Muscle of leg (tissue), 11 donors: ENCODE measurements around the gene EYA3. TPM values are rescaled to one million over a fixed set of nuclear protein-coding genes. Genes with fewer than 3 reads are reported as not detected.

Experiments used
- DNase-seq: peaks from one replicate; pipeline ENCODE4 v3.0.0; 2013
- H3K27ac ChIP-seq: one replicate; pipeline ENCODE4 v1.5.1; 2013; ENCODE audit warnings: mild to moderate bottlenecking, low read length, control low read depth
- H3K27me3 ChIP-seq: one replicate; pipeline ENCODE4 v1.6.1; 2013; ENCODE audit warnings: low read length; ENCODE audit not compliant: control insufficient read depth, insufficient read depth
- H3K36me3 ChIP-seq: one replicate; pipeline ENCODE4 v1.6.1; 2013; ENCODE audit warnings: low read length; ENCODE audit not compliant: control insufficient read depth, insufficient read depth
- H3K4me1 ChIP-seq: one replicate; pipeline ENCODE4 v1.6.1; 2013; ENCODE audit warnings: low read length; ENCODE audit not compliant: control insufficient read depth, insufficient read depth
- H3K4me3 ChIP-seq: one replicate; pipeline ENCODE4 v1.5.1; 2013; ENCODE audit warnings: low read length, control low read depth
- H3K9me3 ChIP-seq: replicated peaks from 2 replicates; pipeline ENCODE4 v1.6.1; 2013; ENCODE audit warnings: low read depth, low read length; ENCODE audit not compliant: control insufficient read depth
- WGBS: methylation state at CpG from one replicate; pipeline ENCODE4 v1.1.5; 2013; ENCODE audit warnings: missing lambda C conversion rate; ENCODE audit not compliant: insufficient coverage; 5-methylcytosine and 5-hydroxymethylcytosine counted together
- polyA plus RNA-seq, 8 donors: library from polyadenylated mRNA; unstranded; fragments of 120-200 nt; gene quantifications; one replicate each; pipeline versions ENCODE4 v1.2.1 to v1.2.3, GENCODE V29; 2013; ENCODE audit warnings: inconsistent platforms in 1 of 8, low replicate concordance in 1 of 8; ENCODE audit not compliant: insufficient read length in 8 of 8, insufficient read depth in 1 of 8
- total RNA-seq: library from RNA; stranded (reverse); fragments of 120-200 nt; gene quantifications from one replicate; pipeline ENCODE4 v1.2.4, GENCODE V29; 2013

EYA3 gene
- total and polyA plus RNA-seq, 9 donors: 14.0 to 20.2 (median 16.6) TPM

DNA sequence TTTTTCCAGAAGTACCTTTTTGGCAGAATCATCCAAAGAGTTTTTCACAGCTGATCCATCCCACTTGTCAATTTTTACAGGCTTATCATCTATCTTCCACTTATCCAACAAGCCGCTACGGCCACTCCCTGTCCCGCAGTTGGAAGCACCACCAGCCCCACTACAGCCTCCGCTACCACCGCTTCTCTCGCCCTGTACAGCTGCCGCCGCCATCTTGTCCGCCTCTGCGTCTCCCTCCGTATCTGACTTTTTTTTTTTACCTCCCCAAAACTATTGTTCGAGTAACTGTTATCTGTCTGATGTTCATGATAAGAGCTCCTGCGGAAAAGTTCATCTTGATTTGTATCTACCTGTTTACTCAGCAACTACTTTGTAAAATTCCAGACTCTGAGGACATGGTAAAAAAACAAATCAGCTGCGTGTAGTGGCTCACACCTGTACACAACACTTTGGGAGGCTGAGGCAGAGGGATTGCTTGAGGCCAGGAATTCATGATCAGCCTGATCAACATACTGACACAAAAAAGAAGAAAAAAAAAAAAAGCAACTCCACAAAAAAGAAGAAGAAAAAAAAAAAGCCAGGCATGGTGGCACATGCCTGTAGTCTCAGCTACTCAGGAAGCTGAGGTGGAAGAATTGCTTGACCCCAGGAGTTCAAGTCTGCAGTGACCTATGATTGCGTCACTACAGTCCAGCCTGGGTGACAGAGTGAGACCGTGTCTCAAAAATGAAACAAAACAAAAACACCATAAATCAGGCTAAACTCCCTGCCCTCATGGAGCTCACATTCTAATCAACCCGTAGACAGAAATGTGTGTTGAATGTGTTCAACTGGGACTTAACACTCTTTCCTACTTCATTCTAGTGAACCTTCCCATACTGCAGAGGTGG, 8.0 kb upstream of the EYA3 start:
- peaks cover 6% of the 10 kb centered on the region for H3K4me1 ChIP-seq
- H3K27ac ChIP-seq: no peak overlapping the region
- WGBS: 92% methylated on average over 7 of the region's 17 CpGs
- no peaks in the 10 kb centered on the region for H3K9me3 ChIP-seq
- H3K27me3 ChIP-seq: no peaks in the 10 kb centered on the region
- no peaks in the 10 kb centered on the region for H3K36me3 ChIP-seq
- no peak for DNase-seq
- H3K4me3 ChIP-seq: no peak overlapping the region

GRCh38 chr1:28091043-28091781, 2.8 kb upstream of the EYA3 start:
- Histone ChIP-seq H3K4me3 (no peak overlapping the region), H3K27me3 (no peaks in the 10 kb centered on the region), H3K36me3 (peaks cover 2% of the 10 kb centered on the region), H3K27ac (no peak overlapping the region), H3K4me1 (peaks cover 7% of the 10 kb centered on the region), H3K9me3 (no peaks in the 10 kb centered on the region)
- 36% methylated on average over 1 of the region's 6 CpGs for WGBS
- peak; percentile 48 for DNase-seq

GRCh38 chr1:28087614-28088167, 719 bp downstream of the EYA3 start:
- 3% methylated on average over 13 of the region's 16 CpGs for WGBS
- H3K9me3 ChIP-seq: no peaks in the 10 kb centered on the region
- no peaks in the 10 kb centered on the region for H3K27me3 ChIP-seq
- peaks cover 7% of the 10 kb centered on the region for H3K4me1 ChIP-seq
- peak overlapping the region; percentile 95 for H3K27ac ChIP-seq
- DNase-seq: peak; percentile 26
- H3K4me3 ChIP-seq: peak overlapping the region; percentile 83
- H3K36me3 ChIP-seq: peaks cover 2% of the 10 kb centered on the region

DNA sequence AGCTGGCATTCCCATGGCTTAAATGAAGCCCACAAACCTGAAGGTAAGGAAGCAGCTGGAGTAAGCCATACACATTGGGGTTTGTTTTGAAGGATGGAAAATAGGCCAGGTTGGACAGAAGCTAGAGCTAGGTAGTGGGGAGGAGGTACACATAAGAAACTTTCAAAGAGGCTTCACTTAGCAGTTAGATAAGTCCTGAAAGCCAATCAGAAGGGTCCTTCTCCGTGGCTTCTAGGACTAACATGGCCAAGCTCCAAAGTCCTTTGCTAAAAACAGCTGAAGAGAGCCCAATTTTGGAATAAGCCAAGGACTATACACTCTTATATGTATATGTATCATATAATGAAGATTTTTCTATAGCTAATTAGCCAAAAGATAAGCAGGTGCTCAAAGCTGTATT, 1.8 kb downstream of the EYA3 start:
- Histone ChIP-seq H3K4me1 (peaks cover 7% of the 10 kb centered on the region), H3K36me3 (peaks cover 2% of the 10 kb centered on the region), H3K27me3 (no peaks in the 10 kb centered on the region), H3K27ac (no peak overlapping the region), H3K4me3 (no peak overlapping the region), H3K9me3 (no peaks in the 10 kb centered on the region)
- WGBS: no CpG with 5 or more reads among the region's 1 CpG
- no peak for DNase-seq

- 67% methylated on average over 1 of the region's 5 CpGs for WGBS
- H3K4me1 ChIP-seq: peaks cover 7% of the 10 kb centered on the region
Observed at GRCh38 chr1:28085129-28085528, 3.3 kb downstream of the EYA3 start.

DNA sequence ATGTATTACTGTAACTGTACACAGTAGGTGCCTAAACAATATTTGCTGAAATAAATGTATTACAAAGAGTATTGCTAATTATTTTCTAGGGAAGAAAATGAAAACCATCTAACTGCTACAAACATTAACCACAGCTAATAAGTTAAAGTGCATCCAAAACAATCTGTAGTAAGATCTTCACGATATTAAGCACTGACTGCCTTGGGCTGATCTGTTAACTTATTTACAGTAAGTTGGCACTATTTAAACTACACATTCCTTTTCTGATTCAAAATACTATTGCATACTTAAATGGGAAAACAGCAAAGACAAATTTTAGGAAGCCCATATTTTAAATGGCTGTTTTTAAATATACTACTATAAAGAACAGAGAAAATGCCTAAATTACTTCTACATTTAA, 4.5 kb downstream of the EYA3 start:
- DNase-seq: no peak
- H3K4me1 ChIP-seq: peaks cover 7% of the 10 kb centered on the region
- peaks cover 8% of the 10 kb centered on the region for H3K36me3 ChIP-seq
- no peak overlapping the region for H3K27ac ChIP-seq
- no peak overlapping the region for H3K4me3 ChIP-seq
- no peaks in the 10 kb centered on the region for H3K9me3 ChIP-seq
- H3K27me3 ChIP-seq: no peaks in the 10 kb centered on the region
- no CpG with 5 or more reads among the region's 1 CpG for WGBS

More at GRCh38 chr1:28085129-28085528, 3.3 kb downstream of the EYA3 start:
- no peaks in the 10 kb centered on the region for H3K27me3 ChIP-seq
- no peak overlapping the region for H3K4me3 ChIP-seq
- H3K36me3 ChIP-seq: peaks cover 4% of the 10 kb centered on the region
- H3K9me3 ChIP-seq: no peaks in the 10 kb centered on the region
- DNase-seq: no peak
- H3K27ac ChIP-seq: no peak overlapping the region

DNA sequence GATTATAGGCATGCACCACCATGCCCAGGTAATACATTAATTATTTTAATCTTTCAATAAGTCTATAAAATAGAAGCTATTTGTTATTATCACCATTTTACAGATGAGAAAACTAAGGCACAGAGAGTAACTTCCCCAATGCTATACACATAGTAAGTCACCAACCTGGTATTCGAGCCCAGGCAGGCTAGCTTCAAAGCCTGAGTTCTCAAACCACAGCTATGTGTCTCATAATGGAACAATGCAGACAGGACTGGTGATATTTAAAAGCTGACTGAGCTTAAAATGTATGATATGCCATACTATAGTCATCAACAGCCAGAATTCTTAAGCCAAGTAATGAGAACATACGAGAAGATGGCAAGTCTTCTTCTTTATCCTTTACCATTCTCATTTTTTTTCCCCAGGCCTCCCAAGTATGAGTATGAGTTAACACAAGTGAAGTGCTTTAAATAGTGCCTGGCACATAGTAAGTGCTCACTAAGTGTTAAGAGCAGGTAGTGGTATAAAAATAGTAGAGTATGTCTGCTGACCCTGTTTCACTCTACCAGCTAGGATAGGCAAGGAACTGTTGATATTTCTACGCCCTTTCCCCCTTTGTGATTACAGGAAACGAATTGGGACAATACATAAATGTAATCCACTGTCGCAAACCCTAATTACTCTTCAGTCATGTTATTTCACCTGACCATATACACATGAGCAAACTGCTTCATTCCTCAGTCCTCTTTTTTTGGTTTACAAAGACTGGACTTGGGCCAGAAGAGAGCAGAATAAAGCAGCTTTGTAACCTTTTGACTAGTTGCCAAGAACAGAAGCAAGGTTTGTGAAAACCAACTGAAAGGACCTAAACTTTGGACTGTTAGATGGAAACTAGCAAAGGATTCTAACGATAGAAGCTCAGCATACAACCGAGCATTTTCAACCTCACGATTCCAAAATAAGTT, 9.5 kb downstream of the EYA3 start:
- no CpG with 5 or more reads among the region's 8 CpGs for WGBS
- H3K36me3 ChIP-seq: peaks cover 7% of the 10 kb centered on the region
- no peaks in the 10 kb centered on the region for H3K27me3 ChIP-seq
- no peaks in the 10 kb centered on the region for H3K4me1 ChIP-seq
- no peaks in the 10 kb centered on the region for H3K9me3 ChIP-seq
- no peak overlapping the region for H3K4me3 ChIP-seq
- peak; percentile 31 for DNase-seq
- peak overlapping the region; percentile 1 for H3K27ac ChIP-seq

GRCh38 chr1:28078262-28078661, 10.1 kb downstream of the EYA3 start:
- no peak for DNase-seq
- H3K27ac ChIP-seq: no peak overlapping the region
- 100% methylated on average over 2 of the region's 4 CpGs for WGBS
- H3K27me3 ChIP-seq: no peaks in the 10 kb centered on the region
- H3K4me3 ChIP-seq: no peak overlapping the region
- H3K9me3 ChIP-seq: no peaks in the 10 kb centered on the region
- H3K36me3 ChIP-seq: peaks cover 7% of the 10 kb centered on the region
- H3K4me1 ChIP-seq: no peaks in the 10 kb centered on the region

DNA sequence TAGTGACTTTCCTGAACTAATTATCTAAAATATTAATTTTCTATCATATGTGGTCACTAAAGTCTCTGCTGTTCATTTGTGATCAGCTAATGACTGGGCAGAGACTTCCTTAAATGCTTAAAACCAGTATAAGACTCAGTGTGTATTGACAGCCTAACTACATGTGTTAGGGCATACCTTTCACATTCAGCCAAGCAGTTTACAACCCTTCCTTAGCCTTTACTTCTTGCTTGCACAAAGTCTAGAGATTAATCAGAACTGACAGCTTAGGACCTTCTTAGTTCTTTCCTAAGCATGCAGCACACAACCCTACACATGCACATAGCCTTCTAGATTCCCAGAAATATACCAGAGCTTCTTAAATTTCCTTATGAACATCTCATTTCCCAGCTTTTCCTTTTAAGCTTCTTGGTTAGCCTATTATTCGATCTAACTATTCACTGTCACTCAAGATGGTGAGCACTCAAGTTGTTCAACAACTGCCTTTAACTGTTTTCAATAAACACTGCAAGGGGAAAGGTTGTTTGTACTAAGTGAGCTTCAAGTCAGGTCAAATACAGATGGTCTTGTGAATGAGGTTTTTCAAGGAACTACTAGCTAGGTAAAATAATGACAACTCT, 13.4 kb downstream of the EYA3 start:
- no peaks in the 10 kb centered on the region for H3K4me1 ChIP-seq
- peaks cover 4% of the 10 kb centered on the region for H3K36me3 ChIP-seq
- no peaks in the 10 kb centered on the region for H3K27me3 ChIP-seq
- DNase-seq: no peak
- WGBS: no CpG with 5 or more reads among the region's 1 CpG
- H3K27ac ChIP-seq: no peak overlapping the region
- H3K9me3 ChIP-seq: no peaks in the 10 kb centered on the region
- H3K4me3 ChIP-seq: no peak overlapping the region
